HG03064 (cell line): ENCODE measurements around the gene AAR2.

Experiments used
- ATAC-seq: cut with Tn5 transposase; IDR thresholded peaks from one replicate; pipeline ENCODE4 v1.9.1; 2021; ENCODE audit warnings: low read depth; ENCODE audit not compliant: unreplicated experiment

The AAR2 gene

GRCh38 chr20:36275441-36276189 is 39.3 kb downstream of the AAR2 start:
- no peak for ATAC-seq

- ATAC-seq, result no peak
Measured at GRCh38 chr20:36277546-36277945, 41.3 kb downstream of the AAR2 start.

- ATAC-seq, result no peak
Measured at GRCh38 chr20:36279362-36279761, 43.1 kb downstream of the AAR2 start.

- no peak for ATAC-seq
Measured at GRCh38 chr20:36279776-36280175, 43.5 kb downstream of the AAR2 start.

GRCh38 chr20:36281785-36282380 is 45.6 kb downstream of the AAR2 start:
- ATAC-seq, result no peak

GRCh38 chr20:36284751-36285150 is 48.5 kb downstream of the AAR2 start:
- ATAC-seq, result no peak

- no peak for ATAC-seq
Measured at GRCh38 chr20:36285746-36286447, 49.6 kb downstream of the AAR2 start.

GRCh38 chr20:36297656-36298055 is 61.4 kb downstream of the AAR2 start:
- ATAC-seq, result no peak

- ATAC-seq, result no peak
Measured at GRCh38 chr20:36298061-36298460, 61.8 kb downstream of the AAR2 start.

GRCh38 chr20:36298795-36299339 is 62.6 kb downstream of the AAR2 start:
- no peak for ATAC-seq

- ATAC-seq, result no peak
Measured at GRCh38 chr20:36299459-36299858, 63.2 kb downstream of the AAR2 start.

- ATAC-seq, result no peak
Measured at GRCh38 chr20:36301359-36302119, 65.3 kb downstream of the AAR2 start.

GRCh38 chr20:36303020-36303595 is 66.8 kb downstream of the AAR2 start:
- no peak for ATAC-seq

- no peak for ATAC-seq
Measured at GRCh38 chr20:36303831-36304230, 67.6 kb downstream of the AAR2 start.

- no peak for ATAC-seq
Measured at GRCh38 chr20:36304786-36305495, 68.7 kb downstream of the AAR2 start.

- no peak for ATAC-seq
Measured at GRCh38 chr20:36305602-36306551, 69.6 kb downstream of the AAR2 start, which contains the start of gene DLGAP4. TSS of gene DLGAP4 (plus strand) at chr20:36306339. CDS start at chr20:36431718, 125,379 bp downstream.
